Peyer's patch (tissue), 4 donors: ENCODE measurements around the gene STON2. TPM values are rescaled to one million over a fixed set of nuclear protein-coding genes. Genes with fewer than 3 reads are reported as not detected.

ENCODE experiments used
- DNase-seq, 3 donors: peaks; one replicate each; pipeline ENCODE4 v3.0.0-alpha.2; 2017 to 2019
- H3K27ac ChIP-seq, 4 donors: fragments of 200-600 bp; sonication (generic); one replicate each; pipeline ENCODE4 v1.5.1; 2016 to 2019
- H3K27me3 ChIP-seq, 2 donors: fragments of 200-600 bp; sonication (generic); one replicate each; pipeline ENCODE4 v1.5.1; 2019
- H3K36me3 ChIP-seq, 3 donors: fragments of 200-600 bp; sonication (generic); one replicate each; pipeline ENCODE4 v1.5.1; 2016 to 2019
- H3K4me1 ChIP-seq, 4 donors: fragments of 200-600 bp; sonication (generic); one replicate each; pipeline ENCODE4 v1.5.1; 2016 to 2019
- H3K4me3 ChIP-seq, 4 donors: fragments of 200-600 bp; sonication (generic); 1 replicate in 3 of 4; 2 replicates in 1 of 4; pipeline ENCODE4 v1.5.1; 2016 to 2019; ENCODE audit warnings: mild to moderate bottlenecking in 1 of 4
- H3K9me3 ChIP-seq, 4 donors: fragments of 200-600 bp; sonication (generic); one replicate each; pipeline ENCODE4 v1.5.1; 2016 to 2019; ENCODE audit warnings: mild to moderate bottlenecking in 1 of 4
- CTCF ChIP-seq, 6 experiments: fragments of 450-650 bp in 4 of 6; fragments of 200-600 bp in 2 of 6; sonication (generic) in 1 of 6; IDR thresholded peaks; one replicate each; pipeline ENCODE4 v1.5.1; 2017 to 2019; ENCODE audit warnings: antibody characterized with exemption in 6 of 6, mild to moderate bottlenecking in 3 of 6, moderate library complexity in 1 of 6
- POLR2A ChIP-seq, 2 donors: fragments of 450-650 bp; IDR thresholded peaks; one replicate each; pipeline ENCODE4 v1.5.1; 2017; ENCODE audit warnings: antibody characterized with exemption in 2 of 2, mild to moderate bottlenecking in 2 of 2, moderate library complexity in 2 of 2
- total RNA-seq, 4 donors: library from RNA; depleted of rRNA; stranded (reverse); fragments of >200 nt; gene quantifications; one replicate each; pipeline ENCODE4 v1.1.0, GENCODE V29; 2016

Gene STON2
- total RNA-seq, 4 donors from 2014 or later = 6.3 to 25.3 (median 13.9) TPM

GRCh38 chr14:81310606-81311005, 89.5 kb downstream of the STON2 start:
- Histone ChIP-seq H3K36me3 (no peaks in the 10 kb centered on the region), H3K4me3 (no peak overlapping the region), H3K4me1 (no peaks in the 10 kb centered on the region), H3K27ac (no peak overlapping the region), H3K27me3 (no peaks in the 10 kb centered on the region), H3K9me3 (no peaks in the 10 kb centered on the region)
- DNase-seq = no peak
- no peak for TF ChIP-seq POLR2A (IDR thresholded peaks at IDR 0.05)
- no peak for TF ChIP-seq CTCF (IDR thresholded peaks at IDR 0.05)

- Histone ChIP-seq H3K27me3 (no peaks in the 10 kb centered on the region), H3K4me1 (no peaks in the 10 kb centered on the region), H3K27ac (no peak overlapping the region), H3K36me3 (no peaks in the 10 kb centered on the region), H3K4me3 (no peak overlapping the region), H3K9me3 (no peaks in the 10 kb centered on the region)
- no peak for TF ChIP-seq POLR2A (IDR thresholded peaks at IDR 0.05)
- no peak for TF ChIP-seq CTCF (IDR thresholded peaks at IDR 0.05)
- no peak for DNase-seq
These were observed 90.6 kb downstream of the STON2 start for GRCh38 chr14:81309511-81309910.

GRCh38 chr14:81305743-81306142, 94.4 kb downstream of the STON2 start:
- Histone ChIP-seq H3K9me3 (no peaks in the 10 kb centered on the region), H3K27ac (no peak overlapping the region), H3K27me3 (no peaks in the 10 kb centered on the region), H3K36me3 (no peaks in the 10 kb centered on the region), H3K4me1 (no peaks in the 10 kb centered on the region), H3K4me3 (no peak overlapping the region)
- TF ChIP-seq POLR2A (IDR thresholded peaks at IDR 0.05) (no peak), CTCF (IDR thresholded peaks at IDR 0.05) (no peak)
- no peak for DNase-seq

- Histone ChIP-seq H3K27me3 (no peaks in the 10 kb centered on the region), H3K27ac (no peak overlapping the region), H3K4me3 (no peak overlapping the region), H3K9me3 (no peaks in the 10 kb centered on the region), H3K4me1 (no peaks in the 10 kb centered on the region), H3K36me3 (no peaks in the 10 kb centered on the region)
- DNase-seq = no peak
- TF ChIP-seq POLR2A (IDR thresholded peaks at IDR 0.05) (no peak), CTCF (IDR thresholded peaks at IDR 0.05) (no peak)
These were observed 95.1 kb downstream of the STON2 start for GRCh38 chr14:81305065-81305464.

- no peaks in the 10 kb centered on the region for H3K27me3 ChIP-seq
- H3K36me3 ChIP-seq = no peaks in the 10 kb centered on the region
- H3K27ac ChIP-seq = peak overlapping the region in 3 of 4 donors; percentile 54 to 90 (median 85)
- peak overlapping the region in 2 of 4 donors; percentile 39 to 41 for H3K4me3 ChIP-seq
- peak in 2 of 3 donors; percentile 92 to 93 for DNase-seq
- H3K9me3 ChIP-seq = no peaks in the 10 kb centered on the region
- no peaks in the 10 kb centered on the region for H3K4me1 ChIP-seq
- TF ChIP-seq CTCF (IDR thresholded peaks at IDR 0.05) = peak in 1 of 6 experiments; percentile 3
- TF ChIP-seq POLR2A (IDR thresholded peaks at IDR 0.05) = no peak
These were observed 96.7 kb downstream of the STON2 start for GRCh38 chr14:81303258-81303935.
